Natural killer cell (primary cell): ENCODE data around the gene TIMM10. TPM values are rescaled to one million over a fixed set of nuclear protein-coding genes. Genes with fewer than 3 reads are reported as not detected.

Experiments used
- ATAC-seq, 3 donors: fragments of 150-1000 bp in 2 of 3; fragments of 200-7000 bp in 1 of 3; cut with Tn5 transposase; 1 replicate in 1 of 3; 2 replicates in 2 of 3; pipeline ENCODE4 v1.10.0; 2021; ENCODE audit warnings: mild to moderate bottlenecking in 2 of 3, moderate library complexity in 2 of 3
- DNase-seq, 2 donors: peaks; one replicate each; pipeline versions ENCODE4 v3.0.0 to v3.0.0-alpha.2; 2013 to 2021; ENCODE audit warnings: mixed read lengths in 1 of 2
- H3K27ac ChIP-seq: one replicate; pipeline ENCODE4 v1.5.1; 2013; ENCODE audit warnings: mild to moderate bottlenecking, low read length
- H3K27me3 ChIP-seq: one replicate; pipeline ENCODE4 v1.6.1; 2013; ENCODE audit warnings: low read length; ENCODE audit not compliant: control insufficient read depth, insufficient read depth
- H3K36me3 ChIP-seq: one replicate; pipeline ENCODE4 v1.6.1; 2013; ENCODE audit warnings: low read length; ENCODE audit not compliant: control insufficient read depth, insufficient read depth
- H3K4me1 ChIP-seq: one replicate; pipeline ENCODE4 v1.6.1; 2013; ENCODE audit warnings: low read length; ENCODE audit not compliant: control insufficient read depth, insufficient read depth
- H3K4me3 ChIP-seq: one replicate; pipeline ENCODE4 v1.5.1; 2013; ENCODE audit warnings: low read length
- H3K9me3 ChIP-seq: one replicate; pipeline ENCODE4 v1.6.1; 2013; ENCODE audit warnings: low read length; ENCODE audit not compliant: control insufficient read depth, insufficient read depth
- H3K27ac Mint-ChIP-seq, 2 donors: one replicate each; pipeline ENCODE4 v1.8.0; 2022; ENCODE audit warnings: mild to moderate bottlenecking in 2 of 2, mixed read lengths in 2 of 2, moderate library complexity in 1 of 2
- H3K27me3 Mint-ChIP-seq, 2 donors: one replicate each; pipeline ENCODE4 v1.8.0; 2022; ENCODE audit warnings: low read depth in 2 of 2, mixed read lengths in 2 of 2
- H3K36me3 Mint-ChIP-seq: one replicate; pipeline ENCODE4 v1.8.0; 2022; ENCODE audit warnings: mixed read lengths
- H3K4me1 Mint-ChIP-seq, 2 donors: one replicate each; pipeline ENCODE4 v1.8.0; 2022; ENCODE audit warnings: mixed read lengths in 2 of 2
- H3K4me3 Mint-ChIP-seq: one replicate; pipeline ENCODE4 v1.8.0; 2022; ENCODE audit warnings: mild to moderate bottlenecking, moderate library complexity, mixed read lengths
- H3K9me3 Mint-ChIP-seq, 2 donors: one replicate each; pipeline ENCODE4 v1.8.0; 2022; ENCODE audit warnings: mixed read lengths in 2 of 2
- WGBS: methylation state at CpG from one replicate; pipeline ENCODE4 v1.1.7; 2013; ENCODE audit warnings: missing lambda C conversion rate; ENCODE audit not compliant: insufficient coverage; 5-methylcytosine and 5-hydroxymethylcytosine counted together
- intact Hi-C: fragments of 100-400 bp; cut with micrococcal nuclease; formaldehyde crosslinking; loops from one replicate; pipeline ENCODE4 v1.14.2; 2022
- total RNA-seq, 4 donors: library from RNA; stranded (reverse); fragments of 120-200 nt in 1 of 4; gene quantifications; one replicate each; pipeline versions ENCODE4 v1.2.3 to v1.2.4, GENCODE V29; 2013 to 2022
- TF ChIP-seq, protein P1 (sequence below): fragments of 200-600 bp; IDR thresholded peaks from one replicate; pipeline ENCODE4 v1.8.0; 2022; ENCODE audit warnings: antibody characterized with exemption

The TIMM10 gene
- total RNA-seq, 3 donors from 2014 or later (not counting 1 experiment from before 2014, with no cell fraction given) = 15.0 to 18.8 (median 17.1) TPM

DNA sequence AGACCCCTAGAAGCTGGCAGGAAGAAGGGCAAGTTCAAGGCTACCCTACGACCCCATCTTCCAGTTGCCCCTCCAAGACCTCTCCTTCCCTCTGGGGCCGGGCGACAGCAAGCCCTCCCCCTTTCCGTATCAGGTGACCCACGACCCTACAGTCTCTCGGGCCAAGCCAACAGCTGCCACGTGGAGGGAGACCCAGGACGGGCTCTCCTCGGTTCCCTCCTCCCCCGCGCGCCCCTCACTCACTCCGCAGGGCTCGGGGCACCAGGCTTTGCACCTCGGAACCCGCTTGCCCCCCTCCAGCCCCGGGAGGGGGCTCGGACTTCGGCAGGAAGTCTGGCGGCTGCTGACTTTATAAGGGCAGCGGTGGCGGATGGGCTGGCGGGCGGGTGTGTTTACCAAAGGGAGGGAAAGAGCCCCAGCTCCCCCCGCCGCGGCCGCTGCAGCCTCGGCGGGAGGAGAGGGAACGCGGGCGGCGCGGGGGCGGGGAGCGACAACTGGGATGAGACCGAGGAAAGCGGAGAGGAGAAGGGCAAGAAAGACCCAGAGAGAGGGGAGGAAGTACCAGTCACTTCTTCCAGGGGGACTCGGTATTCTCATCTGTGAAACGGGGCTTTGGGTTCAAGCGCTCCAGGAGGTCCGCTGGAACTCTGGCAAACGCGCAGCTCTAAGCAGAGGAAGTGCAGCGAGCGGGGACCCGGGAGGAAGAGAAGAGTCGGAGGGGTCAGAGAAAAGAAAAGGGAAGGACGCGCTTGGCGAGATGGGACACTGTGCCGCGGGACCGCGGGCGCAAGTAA, 15.8 kb downstream of the TIMM10 start:
- DNase-seq (peak; percentile 27 to 56), ATAC-seq (peak; percentile 58 to 75 (median 75))
- intact Hi-C loops = no loop called here
- peak overlapping the region; percentile 100 for H3K4me3 Mint-ChIP-seq
- H3K27me3 Mint-ChIP-seq = no peaks in the 10 kb centered on the region
- H3K27me3 ChIP-seq = no peaks in the 10 kb centered on the region
- H3K4me1 ChIP-seq = peaks cover 20% of the 10 kb centered on the region
- no peak overlapping the region for H3K27ac ChIP-seq
- H3K4me1 Mint-ChIP-seq = peaks cover 17 to 41% of the 10 kb centered on the region in 2 donors
- H3K4me3 ChIP-seq = peak overlapping the region; percentile 92
- H3K36me3 Mint-ChIP-seq = no peaks in the 10 kb centered on the region
- H3K36me3 ChIP-seq = no peaks in the 10 kb centered on the region
- peak overlapping the region; percentile 72 to 89 for H3K27ac Mint-ChIP-seq
- under 1% methylated on average over 57 of the region's 57 CpGs for WGBS
- no peaks in the 10 kb centered on the region for H3K9me3 ChIP-seq
- TF ChIP-seq, protein P1, sequence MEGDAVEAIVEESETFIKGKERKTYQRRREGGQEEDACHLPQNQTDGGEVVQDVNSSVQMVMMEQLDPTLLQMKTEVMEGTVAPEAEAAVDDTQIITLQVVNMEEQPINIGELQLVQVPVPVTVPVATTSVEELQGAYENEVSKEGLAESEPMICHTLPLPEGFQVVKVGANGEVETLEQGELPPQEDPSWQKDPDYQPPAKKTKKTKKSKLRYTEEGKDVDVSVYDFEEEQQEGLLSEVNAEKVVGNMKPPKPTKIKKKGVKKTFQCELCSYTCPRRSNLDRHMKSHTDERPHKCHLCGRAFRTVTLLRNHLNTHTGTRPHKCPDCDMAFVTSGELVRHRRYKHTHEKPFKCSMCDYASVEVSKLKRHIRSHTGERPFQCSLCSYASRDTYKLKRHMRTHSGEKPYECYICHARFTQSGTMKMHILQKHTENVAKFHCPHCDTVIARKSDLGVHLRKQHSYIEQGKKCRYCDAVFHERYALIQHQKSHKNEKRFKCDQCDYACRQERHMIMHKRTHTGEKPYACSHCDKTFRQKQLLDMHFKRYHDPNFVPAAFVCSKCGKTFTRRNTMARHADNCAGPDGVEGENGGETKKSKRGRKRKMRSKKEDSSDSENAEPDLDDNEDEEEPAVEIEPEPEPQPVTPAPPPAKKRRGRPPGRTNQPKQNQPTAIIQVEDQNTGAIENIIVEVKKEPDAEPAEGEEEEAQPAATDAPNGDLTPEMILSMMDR = no peak
- H3K9me3 Mint-ChIP-seq = no peaks in the 10 kb centered on the region

DNA sequence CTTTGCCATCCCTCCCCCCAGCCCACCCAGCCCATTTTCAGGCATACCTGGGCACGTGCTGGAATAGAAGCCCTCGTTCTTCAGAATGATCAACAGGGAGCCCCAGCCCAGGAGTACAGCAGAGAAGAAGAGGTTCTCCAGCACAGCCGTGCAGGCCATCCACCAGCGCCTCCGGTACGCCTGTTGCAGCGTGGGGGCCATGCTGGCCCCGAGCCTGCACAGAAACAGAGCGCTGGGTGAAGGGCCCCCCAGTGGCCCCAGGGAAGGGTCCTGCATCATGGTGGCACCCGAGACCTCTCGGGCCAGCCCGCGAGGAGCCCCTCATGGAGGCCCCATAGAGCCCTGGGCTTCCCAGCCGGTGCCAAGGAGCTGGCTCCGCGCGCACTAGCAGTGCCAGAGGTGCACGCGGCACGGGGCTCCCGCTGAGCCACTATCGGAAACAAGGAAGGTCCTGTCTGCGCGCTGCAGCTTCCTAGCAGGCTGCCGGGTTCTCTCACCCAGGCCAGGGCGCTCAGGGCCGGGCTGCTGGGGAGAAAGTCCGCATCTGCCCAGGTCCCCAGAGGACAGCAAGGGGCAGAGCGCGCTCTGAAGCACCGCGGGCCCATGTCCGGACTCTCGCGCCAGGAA, 16.5 kb downstream of the TIMM10 start:
- Mint-ChIP-seq H3K9me3 (no peaks in the 10 kb centered on the region), H3K4me3 (peak overlapping the region; percentile 100), H3K4me1 (peaks cover 17 to 46% of the 10 kb centered on the region in 2 donors), H3K27me3 (no peaks in the 10 kb centered on the region), H3K36me3 (no peaks in the 10 kb centered on the region), H3K27ac (peak overlapping the region; percentile 72 to 89)
- 25% methylated on average over 35 of the region's 35 CpGs for WGBS
- TF ChIP-seq, protein P1 = no peak
- no peak overlapping the region for H3K27ac ChIP-seq
- ATAC-seq (peak; percentile 35 to 43 (median 41)), DNase-seq (peak in 1 of 2 donors; percentile 55)
- H3K27me3 ChIP-seq = no peaks in the 10 kb centered on the region
- no peaks in the 10 kb centered on the region for H3K9me3 ChIP-seq
- H3K36me3 ChIP-seq = no peaks in the 10 kb centered on the region
- H3K4me3 ChIP-seq = peak overlapping the region; percentile 92
- intact Hi-C loops = no loop called here
- peaks cover 20% of the 10 kb centered on the region for H3K4me1 ChIP-seq

DNA sequence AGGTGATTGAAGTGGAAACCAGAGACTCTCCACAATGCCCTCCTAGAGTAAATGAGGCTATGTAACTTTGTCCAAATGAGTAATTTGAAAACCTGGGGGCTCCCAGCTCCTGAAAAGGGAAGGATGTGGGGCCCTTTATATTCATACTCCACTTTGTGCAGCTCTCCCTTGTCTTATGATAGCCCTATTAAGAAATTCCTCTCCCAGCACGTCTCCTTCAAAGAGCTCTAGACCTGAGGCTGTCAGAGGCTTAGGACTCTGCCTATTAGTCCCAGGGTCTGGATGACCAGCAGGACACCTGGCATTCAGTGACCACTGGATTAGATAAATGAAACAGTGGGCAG, 17.1 kb downstream of the TIMM10 start:
- H3K36me3 Mint-ChIP-seq = no peaks in the 10 kb centered on the region
- ATAC-seq = no peak
- H3K27me3 ChIP-seq = no peaks in the 10 kb centered on the region
- DNase-seq = no peak
- TF ChIP-seq, protein P1 = no peak
- peaks cover 17 to 46% of the 10 kb centered on the region in 2 donors for H3K4me1 Mint-ChIP-seq
- H3K27ac ChIP-seq = no peak overlapping the region
- H3K9me3 ChIP-seq = no peaks in the 10 kb centered on the region
- no peaks in the 10 kb centered on the region for H3K36me3 ChIP-seq
- 63% methylated on average over 1 of the region's 1 CpG for WGBS
- no peak overlapping the region for H3K4me3 ChIP-seq
- no peak overlapping the region for H3K27ac Mint-ChIP-seq
- H3K4me1 ChIP-seq = peaks cover 20% of the 10 kb centered on the region
- no peaks in the 10 kb centered on the region for H3K9me3 Mint-ChIP-seq
- peak overlapping the region; percentile 100 for H3K4me3 Mint-ChIP-seq
- H3K27me3 Mint-ChIP-seq = no peaks in the 10 kb centered on the region
- intact Hi-C loops = no loop called here
